Smooth muscle cell (in vitro differentiated cells): Measurements from ENCODE around the gene TOMM70. TPM values are rescaled to one million over a fixed set of nuclear protein-coding genes. Genes with fewer than 3 reads are reported as not detected.

Experiments used
- DNase-seq: peaks from one replicate; lab custom pipeline; 2025; ENCODE audit not compliant: unreplicated experiment; lab: John Stamatoyannopoulos, UW
- H2AFZ ChIP-seq: fragments of 200-600 bp; sonication (generic); 2 replicates; pipeline ENCODE4 v1.6.0; 2016; ENCODE audit warnings: antibody characterized with exemption, low read depth, mild to moderate bottlenecking
- H3F3A ChIP-seq: fragments of 200-600 bp; sonication (generic); 2 replicates; pipeline ENCODE4 v1.6.0; 2017; ENCODE audit warnings: antibody characterized with exemption, low read depth
- H3K27ac ChIP-seq: fragments of 200-600 bp; sonication (generic); 2 replicates; pipeline ENCODE4 v1.5.1; 2016; ENCODE audit warnings: low read depth, mild to moderate bottlenecking
- H3K27me3 ChIP-seq: fragments of 200-600 bp; sonication (generic); 2 replicates; pipeline ENCODE4 v1.6.1; 2016; ENCODE audit warnings: low read depth, mild to moderate bottlenecking
- H3K36me3 ChIP-seq: fragments of 200-600 bp; sonication (generic); 2 replicates; pipeline ENCODE4 v1.5.1; 2016; ENCODE audit warnings: low read depth
- H3K4me1 ChIP-seq: fragments of 200-600 bp; sonication (generic); 2 replicates; pipeline ENCODE4 v1.5.1; 2016; ENCODE audit warnings: low read depth
- H3K4me2 ChIP-seq: fragments of 200-600 bp; sonication (generic); 2 replicates; pipeline ENCODE4 v1.6.0; 2016; ENCODE audit warnings: mild to moderate bottlenecking
- H3K4me3 ChIP-seq: fragments of 200-600 bp; sonication (generic); 2 replicates; pipeline ENCODE4 v1.5.1; 2016; ENCODE audit warnings: mild to moderate bottlenecking
- H3K79me2 ChIP-seq: fragments of 200-600 bp; sonication (generic); 2 replicates; pipeline ENCODE4 v1.6.0; 2016; ENCODE audit warnings: low read depth, mild to moderate bottlenecking
- H3K9ac ChIP-seq: fragments of 200-600 bp; sonication (generic); 2 replicates; pipeline ENCODE4 v1.6.0; 2016; ENCODE audit warnings: low read depth
- H3K9me3 ChIP-seq: fragments of 200-600 bp; sonication (generic); replicated peaks from 2 replicates; pipeline ENCODE4 v1.5.1; 2016; ENCODE audit warnings: low read depth
- H4K20me1 ChIP-seq: fragments of 200-600 bp; sonication (generic); 2 replicates; pipeline ENCODE4 v1.6.0; 2016; ENCODE audit warnings: low read depth
- WGBS: methylation state at CpG from one replicate; pipeline ENCODE4 v1.1.7; 2016; ENCODE audit warnings: low lambda C conversion rate; 5-methylcytosine and 5-hydroxymethylcytosine counted together
- polyA plus RNA-seq: library from polyadenylated mRNA; unstranded; fragments of >200 nt; fragmentation: Nextera tagmentation; extraction: Ambion mirVana; gene quantifications from 2 replicates; pipeline ENCODE4 v1.2.1, GENCODE V29; 2016
- total RNA-seq: library from RNA; depleted of rRNA; stranded (reverse); fragments of >200 nt; gene quantifications from 2 replicates; pipeline ENCODE4 v1.2.3, GENCODE V29; 2014
- TF ChIP-seq, protein P1 (sequence below): fragments of 200-600 bp; sonication (generic); IDR thresholded peaks from 2 replicates; pipeline ENCODE4 v1.5.1; 2017; ENCODE audit warnings: borderline replicate concordance, mild to moderate bottlenecking, antibody characterized with exemption; ENCODE audit not compliant: insufficient read depth, poor library complexity, severe bottlenecking

Gene TOMM70
- total and polyA plus RNA-seq, 2 experiments from 2014 or later: 28.1 to 53.7 TPM

GRCh38 chr3:100420885-100421284 lies 20.0 kb upstream of the TOMM70 start:
- no peak overlapping the region for H3K9ac ChIP-seq
- no peaks in the 10 kb centered on the region for H4K20me1 ChIP-seq
- no peak overlapping the region for H3K27ac ChIP-seq
- no peaks in the 10 kb centered on the region for H3F3A ChIP-seq
- no peak for DNase-seq
- peaks cover 4% of the 10 kb centered on the region for H3K9me3 ChIP-seq
- TF ChIP-seq, protein P1, sequence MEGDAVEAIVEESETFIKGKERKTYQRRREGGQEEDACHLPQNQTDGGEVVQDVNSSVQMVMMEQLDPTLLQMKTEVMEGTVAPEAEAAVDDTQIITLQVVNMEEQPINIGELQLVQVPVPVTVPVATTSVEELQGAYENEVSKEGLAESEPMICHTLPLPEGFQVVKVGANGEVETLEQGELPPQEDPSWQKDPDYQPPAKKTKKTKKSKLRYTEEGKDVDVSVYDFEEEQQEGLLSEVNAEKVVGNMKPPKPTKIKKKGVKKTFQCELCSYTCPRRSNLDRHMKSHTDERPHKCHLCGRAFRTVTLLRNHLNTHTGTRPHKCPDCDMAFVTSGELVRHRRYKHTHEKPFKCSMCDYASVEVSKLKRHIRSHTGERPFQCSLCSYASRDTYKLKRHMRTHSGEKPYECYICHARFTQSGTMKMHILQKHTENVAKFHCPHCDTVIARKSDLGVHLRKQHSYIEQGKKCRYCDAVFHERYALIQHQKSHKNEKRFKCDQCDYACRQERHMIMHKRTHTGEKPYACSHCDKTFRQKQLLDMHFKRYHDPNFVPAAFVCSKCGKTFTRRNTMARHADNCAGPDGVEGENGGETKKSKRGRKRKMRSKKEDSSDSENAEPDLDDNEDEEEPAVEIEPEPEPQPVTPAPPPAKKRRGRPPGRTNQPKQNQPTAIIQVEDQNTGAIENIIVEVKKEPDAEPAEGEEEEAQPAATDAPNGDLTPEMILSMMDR: no peak
- 40% methylated on average over 2 of the region's 2 CpGs for WGBS
- H3K27me3 ChIP-seq: no peaks in the 10 kb centered on the region
- no peaks in the 10 kb centered on the region for H3K79me2 ChIP-seq
- H3K4me2 ChIP-seq: no peak overlapping the region
- H3K36me3 ChIP-seq: no peaks in the 10 kb centered on the region
- H2AFZ ChIP-seq: no peak overlapping the region
- no peaks in the 10 kb centered on the region for H3K4me1 ChIP-seq
- no peak overlapping the region for H3K4me3 ChIP-seq

GRCh38 chr3:100419406-100419805 lies 18.5 kb upstream of the TOMM70 start:
- 98% methylated on average over 1 of the region's 1 CpG for WGBS

DNA sequence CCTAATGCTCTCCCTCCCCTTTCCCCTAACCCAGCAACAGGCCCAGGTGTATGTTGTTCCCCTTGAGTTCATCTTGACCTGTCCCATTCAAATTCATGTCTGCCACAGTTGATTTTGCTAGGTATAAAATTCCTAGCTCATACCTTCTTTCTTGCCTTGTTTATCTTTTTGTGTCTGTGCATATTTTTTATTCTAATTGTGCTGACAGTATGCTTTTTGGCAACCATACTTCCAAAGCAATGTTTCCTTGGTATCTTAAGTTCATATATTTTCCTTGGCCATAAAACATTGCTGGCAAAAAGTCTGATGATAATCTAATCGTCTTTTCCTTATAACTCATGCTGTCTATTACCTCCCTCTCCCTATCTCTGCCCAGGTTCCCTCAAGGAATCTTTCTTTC lies 16.0 kb upstream of the TOMM70 start:
- 91% methylated on average over 1 of the region's 1 CpG for WGBS
- Histone ChIP-seq H3K27me3 (no peaks in the 10 kb centered on the region), H3K4me3 (no peak overlapping the region), H3K4me2 (no peak overlapping the region), H3K27ac (no peak overlapping the region), H3K36me3 (no peaks in the 10 kb centered on the region), H3K79me2 (no peaks in the 10 kb centered on the region), H3F3A (no peaks in the 10 kb centered on the region), H3K4me1 (no peaks in the 10 kb centered on the region), H4K20me1 (no peaks in the 10 kb centered on the region), H2AFZ (no peak overlapping the region), H3K9me3 (peaks cover 4% of the 10 kb centered on the region), H3K9ac (no peak overlapping the region)
- TF ChIP-seq, protein P1: no peak
- DNase-seq: no peak

More at GRCh38 chr3:100419406-100419805, 18.5 kb upstream of the TOMM70 start:
- no peaks in the 10 kb centered on the region for H3K4me1 ChIP-seq
- H3F3A ChIP-seq: no peaks in the 10 kb centered on the region
- H3K9me3 ChIP-seq: peaks cover 4% of the 10 kb centered on the region
- H3K4me3 ChIP-seq: no peak overlapping the region
- H3K79me2 ChIP-seq: no peaks in the 10 kb centered on the region
- DNase-seq: no peak
- TF ChIP-seq, protein P1: no peak
- H3K27ac ChIP-seq: no peak overlapping the region
- H4K20me1 ChIP-seq: no peaks in the 10 kb centered on the region
- no peak overlapping the region for H3K9ac ChIP-seq
- no peak overlapping the region for H3K4me2 ChIP-seq
- no peak overlapping the region for H2AFZ ChIP-seq
- no peaks in the 10 kb centered on the region for H3K27me3 ChIP-seq
- no peaks in the 10 kb centered on the region for H3K36me3 ChIP-seq

- no peak overlapping the region for H3K4me2 ChIP-seq
- H3K27me3 ChIP-seq: no peaks in the 10 kb centered on the region
- no peaks in the 10 kb centered on the region for H3F3A ChIP-seq
- H3K79me2 ChIP-seq: no peaks in the 10 kb centered on the region
- DNase-seq: no peak
- H3K4me1 ChIP-seq: no peaks in the 10 kb centered on the region
- no peak overlapping the region for H2AFZ ChIP-seq
- H3K9ac ChIP-seq: no peak overlapping the region
- TF ChIP-seq, protein P1: no peak
- H4K20me1 ChIP-seq: no peaks in the 10 kb centered on the region
- peaks cover 2% of the 10 kb centered on the region for H3K9me3 ChIP-seq
- H3K4me3 ChIP-seq: no peak overlapping the region
- no peaks in the 10 kb centered on the region for H3K36me3 ChIP-seq
- H3K27ac ChIP-seq: no peak overlapping the region
Measured at GRCh38 chr3:100416176-100416575, 15.3 kb upstream of the TOMM70 start.
